OCI-LY7 (cell line): Measurements from ENCODE around the gene KDM2B. TPM values are rescaled to one million over a fixed set of nuclear protein-coding genes. Genes with fewer than 3 reads are reported as not detected.

Source experiments
- BruUV-seq: library from RNA; stranded (reverse); fragments of 400-500 nt; replicated peaks from 2 replicates; lab custom pipeline; 2021; lab: Mats Ljungman, UMichigan
- CTCF ChIA-PET: fragments of 300-600 bp; sonication (Branson Sonifier 250); formaldehyde crosslinking; loops from one replicate; lab custom pipeline; 2022; ENCODE audit warnings: antibody characterized with exemption; ENCODE audit not compliant: unreplicated experiment; lab: Charles Lee
- POLR2A ChIA-PET: fragments of 300-600 bp; sonication (Branson Sonifier 250); formaldehyde crosslinking; loops from one replicate; lab custom pipeline; 2022; ENCODE audit warnings: antibody characterized with exemption; lab: Charles Lee
- DNase-seq: peaks from one replicate; pipeline ENCODE4 v3.0.0-alpha.2; 2015; ENCODE audit warnings: low spot score
- H2AFZ ChIP-seq: fragments of 200-600 bp; sonication (generic), shearing (Covaris generic); 2 replicates; pipeline ENCODE4 v1.6.1; 2014; ENCODE audit warnings: mild to moderate bottlenecking, antibody characterized with exemption, low read length, moderate library complexity
- H3K27ac ChIP-seq: fragments of 200-600 bp; sonication (generic); 2 replicates; pipeline ENCODE4 v1.5.1; 2014; ENCODE audit warnings: mixed run types, low read depth, mild to moderate bottlenecking, moderate library complexity, low read length, inconsistent platforms; ENCODE audit not compliant: poor library complexity, severe bottlenecking
- H3K36me3 ChIP-seq: fragments of 200-600 bp; sonication (generic); 2 replicates; pipeline ENCODE4 v1.6.1; 2014; ENCODE audit warnings: mild to moderate bottlenecking, antibody characterized with exemption, low read length, moderate library complexity, mixed read lengths; ENCODE audit not compliant: insufficient read depth
- H3K4me1 ChIP-seq: fragments of 200-600 bp; sonication (generic); 2 replicates; pipeline ENCODE4 v1.5.1; 2014; ENCODE audit warnings: mild to moderate bottlenecking, low read length; ENCODE audit not compliant: insufficient read depth, poor library complexity, severe bottlenecking
- H3K4me2 ChIP-seq: fragments of 200-600 bp; sonication (generic); 2 replicates; pipeline ENCODE4 v1.6.1; 2014; ENCODE audit warnings: mild to moderate bottlenecking, low read length
- H3K4me3 ChIP-seq: fragments of 200-600 bp; sonication (generic); 2 replicates; pipeline ENCODE4 v1.5.1; 2014; ENCODE audit warnings: mild to moderate bottlenecking, low read depth, low read length; ENCODE audit not compliant: poor library complexity, severe bottlenecking
- H3K79me2 ChIP-seq: fragments of 200-600 bp; sonication (generic); 2 replicates; pipeline ENCODE4 v1.6.1; 2016; ENCODE audit warnings: low read depth, mild to moderate bottlenecking, low read length, moderate library complexity, mixed read lengths; ENCODE audit not compliant: insufficient read depth
- H3K9me2 ChIP-seq: fragments of 200-600 bp; sonication (generic); 2 replicates; pipeline ENCODE4 v1.6.1; 2016; ENCODE audit warnings: mild to moderate bottlenecking, low read length, mixed read lengths; ENCODE audit not compliant: insufficient read depth
- H3K9me3 ChIP-seq: fragments of 200-600 bp; sonication (generic); 2 replicates; pipeline ENCODE4 v1.6.1; 2014; ENCODE audit warnings: mild to moderate bottlenecking, mixed run types, low read length, mixed read lengths
- H4K20me1 ChIP-seq: fragments of 200-600 bp; sonication (generic); 2 replicates; pipeline ENCODE4 v1.6.1; 2014; ENCODE audit warnings: mild to moderate bottlenecking, antibody characterized with exemption, low read length, moderate library complexity, mixed read lengths; ENCODE audit not compliant: insufficient read depth
- CTCF ChIP-seq: fragments of 200-600 bp; sonication (generic); conservative IDR thresholded peaks from 2 replicates; pipeline ENCODE4 v1.5.1; 2014; ENCODE audit warnings: mild to moderate bottlenecking, antibody characterized with exemption, low read length, moderate library complexity, mixed read lengths
- EZH2phosphoT487 ChIP-seq: fragments of 200-600 bp; sonication (generic); IDR thresholded peaks from 2 replicates; pipeline ENCODE4 v1.6.1; 2018; ENCODE audit warnings: low read depth, borderline replicate concordance, mild to moderate bottlenecking, mixed run types, antibody characterized with exemption, low read length, moderate library complexity, mixed read lengths
- intact Hi-C: fragments of 100-400 bp; cut with micrococcal nuclease; formaldehyde crosslinking; loops from one replicate; pipeline ENCODE4 v1.10.0; 2022; ENCODE audit not compliant: unreplicated experiment
- total RNA-seq, 2 experiments: library from RNA; depleted of rRNA in 1 of 2; stranded (reverse); fragments of >200 nt in 1 of 2; shearing (Covaris generic) in 1 of 2; gene quantifications; 2 replicates each; pipeline ENCODE4 v1.2.3, GENCODE V29; 2014 to 2022

Gene KDM2B
- total RNA-seq, 2 experiments from 2014 or later = 78.5 to 88.0 TPM

- peak; percentile 59 for DNase-seq
- Histone ChIP-seq H3K36me3 (peaks cover 30% of the 10 kb centered on the region), H3K4me2 (peak overlapping the region; percentile 91), H3K4me1 (peaks cover 22% of the 10 kb centered on the region), H2AFZ (0 out of 2 replicates have a peak overlapping the region, but pooled peaks have one; percentile 1), H4K20me1 (peaks cover 11% of the 10 kb centered on the region; the same call in 1 of the 2 replicates), H3K9me3 (no peaks in the 10 kb centered on the region), H3K79me2 (peaks cover 61% of the 10 kb centered on the region), H3K9me2 (no peaks in the 10 kb centered on the region), H3K4me3 (peak overlapping the region; percentile 93), H3K27ac (peak overlapping the region; percentile 84)
- no TSS peak for BruUV-seq
- ChIA-PET CTCF (interaction anchor here (1.3 kb wide), 1 partner anchor 48 kb away, joined by 5 read pairs; the partner anchor contains the start of gene ANAPC5), POLR2A (interaction anchor here (0.6 to 3.8 kb wide), 11 partner anchors 17 to 833 kb away, joined by 3 to 37 read pairs (median 4); partner anchors contain the start of gene ANAPC5)
- 0 out of 2 replicates have a peak, but pooled peaks have one; percentile 18 for TF ChIP-seq CTCF
- no peak for TF ChIP-seq EZH2phosphoT487
- intact Hi-C loops = loop anchor here (1.0 kb wide), 2 partner anchors 25 to 66 kb away; no protein-coding TSS in a partner anchor
Observed at GRCh38 chr12:121400332-121401139, 180.3 kb downstream of the KDM2B start.

GRCh38 chr12:121399391-121400331, 181.2 kb downstream of the KDM2B start, which contains the start of gene RNF34:
TSS of gene RNF34 (plus strand) at chr12:121400118. CDS start at chr12:121400213, 95 bp downstream.
- TF ChIP-seq CTCF (no peak), EZH2phosphoT487 (no peak)
- H3K9me2 ChIP-seq = no peaks in the 10 kb centered on the region
- peaks cover 11% of the 10 kb centered on the region; the same call in 1 of the 2 replicates for H4K20me1 ChIP-seq
- H3K4me3 ChIP-seq = peak within 1 kb of the TSS; percentile 93
- BruUV-seq = TSS peak; percentile 97
- H3K36me3 ChIP-seq = peaks cover 22% of the 10 kb centered on the region
- ChIA-PET POLR2A (interaction anchor here (0.6 to 3.8 kb wide), 7 partner anchors 17 to 180 kb away, joined by 3 to 37 read pairs (median 7); partner anchors contain the start of gene ANAPC5), CTCF (interaction anchor here (1.3 kb wide), 1 partner anchor 48 kb away, joined by 5 read pairs; the partner anchor contains the start of gene ANAPC5)
- peak; percentile 99 for DNase-seq
- peak within 1 kb of the TSS; percentile 91 for H3K4me2 ChIP-seq
- H3K27ac ChIP-seq = peak within 1 kb of the TSS; percentile 84
- H2AFZ ChIP-seq = peak within 1 kb of the TSS; percentile 44; the same call in 1 of the 2 replicates
- peaks cover 55% of the 10 kb centered on the region for H3K79me2 ChIP-seq
- H3K4me1 ChIP-seq = peaks cover 22% of the 10 kb centered on the region
- intact Hi-C loops = loop anchor here (1.0 kb wide), 3 partner anchors 26 to 67 kb away; partner anchors contain the start of gene ANAPC5
- H3K9me3 ChIP-seq = no peaks in the 10 kb centered on the region
